Stimulated activated naive CD4-positive, alpha-beta T cell (primary cell): ENCODE data around the gene DENND1C.
"Not testable (repeated sequence)": the region's sequence is repeated elsewhere in the genome, so short reads cannot be mapped to it uniquely, and the experiment has no call there.

ENCODE experiments used
- DNase-seq, 6 experiments: peaks; one replicate each; lab custom pipeline; 2025; lab: John Stamatoyannopoulos, UW

DENND1C gene

DNA sequence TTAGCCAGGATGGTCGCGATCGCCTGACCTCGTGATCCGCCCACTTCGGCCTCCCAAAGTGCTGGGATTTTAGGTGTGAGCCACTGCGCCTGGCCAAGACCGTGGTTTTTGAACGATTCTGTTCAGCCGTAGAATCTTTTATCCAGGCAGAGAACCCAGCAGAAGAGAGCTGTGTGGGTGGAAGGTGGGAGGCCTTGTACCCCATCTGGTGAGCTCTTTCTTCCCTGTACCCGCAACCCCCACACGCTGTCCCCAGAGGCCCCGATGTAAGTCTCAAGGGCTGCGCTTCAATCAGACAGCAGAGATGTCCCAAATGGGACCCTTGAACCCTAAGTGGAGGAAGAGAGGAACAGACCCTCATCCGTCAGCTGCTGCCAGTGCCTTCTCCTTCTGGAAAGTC is 25.7 kb downstream of the DENND1C start:
- no peak for DNase-seq

- DNase-seq = no peak
These were observed 27.5 kb downstream of the DENND1C start for GRCh38 chr19:6453951-6454565.

DNA sequence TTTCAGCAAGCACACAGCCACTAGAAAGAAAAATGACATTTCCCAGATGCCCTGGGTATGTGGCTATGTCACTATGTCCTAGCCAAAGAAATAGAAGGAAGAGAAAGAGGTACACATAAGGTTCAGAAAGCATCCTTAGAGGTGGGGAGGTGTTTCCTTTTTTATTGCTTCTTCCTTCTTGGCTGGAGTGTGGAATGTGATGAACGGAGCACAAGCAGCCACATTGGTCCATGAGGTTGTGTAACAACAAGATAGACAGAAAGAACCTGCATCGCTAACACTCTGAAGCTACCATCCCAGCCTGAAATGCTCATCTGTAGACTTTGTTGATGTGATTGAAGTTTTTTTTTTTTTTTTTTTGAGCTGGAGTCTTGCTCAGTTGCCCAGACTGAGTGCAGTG is 28.7 kb downstream of the DENND1C start:
- no peak for DNase-seq

GRCh38 chr19:6452223-6452614 is 29.4 kb downstream of the DENND1C start:
- DNase-seq = no peak

DNA sequence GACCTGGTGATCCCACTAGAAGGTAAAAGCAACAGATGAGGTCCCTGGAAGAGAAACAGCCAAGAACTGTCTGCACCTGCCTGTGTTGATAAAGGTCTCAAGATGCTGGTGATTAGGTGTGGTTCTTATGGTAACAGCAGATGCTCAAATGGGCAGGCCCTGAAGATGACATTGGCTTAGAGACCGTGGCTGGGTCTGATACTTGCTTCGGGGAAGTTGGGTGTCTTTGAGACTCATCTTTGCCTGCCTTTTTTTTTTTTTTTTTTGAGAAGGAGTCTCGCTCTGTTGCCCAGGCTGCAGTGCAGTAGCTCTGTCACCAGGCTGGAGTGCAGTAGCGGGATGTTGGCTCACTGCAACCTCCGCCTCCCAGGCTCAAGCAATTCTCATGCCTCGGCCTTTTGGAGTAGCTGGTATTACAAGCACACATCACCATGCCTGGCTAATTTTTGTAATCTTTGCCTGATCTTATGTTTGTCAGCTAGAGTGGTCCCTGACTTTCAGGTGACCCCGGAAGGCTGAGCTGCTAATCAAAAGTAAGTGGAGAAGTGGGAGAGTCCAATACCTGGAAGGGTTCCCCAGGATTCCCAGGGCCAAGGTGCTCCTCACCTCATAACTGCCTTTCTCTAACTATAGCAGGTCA is 29.9 kb downstream of the DENND1C start:
- no peak for DNase-seq

DNA sequence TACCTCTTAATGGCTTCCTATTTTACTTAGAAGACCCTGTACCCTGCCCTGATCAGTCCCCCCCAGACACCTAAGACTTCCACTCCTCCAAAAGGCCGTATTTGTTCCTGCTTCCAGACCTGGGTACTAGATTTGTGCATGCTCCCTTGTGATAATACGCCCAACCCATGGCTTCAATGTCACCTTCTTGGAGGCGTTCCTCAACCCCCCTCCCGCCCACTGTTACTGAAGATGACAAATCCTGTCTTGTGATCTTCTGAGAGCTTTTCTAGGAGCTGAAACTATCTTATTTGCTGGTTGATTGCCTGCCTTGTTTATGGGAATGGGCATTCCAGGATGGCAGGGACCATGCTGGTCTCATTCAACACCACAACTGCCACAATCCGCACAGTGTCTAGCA is 31.4 kb downstream of the DENND1C start:
- no peak for DNase-seq

DNA sequence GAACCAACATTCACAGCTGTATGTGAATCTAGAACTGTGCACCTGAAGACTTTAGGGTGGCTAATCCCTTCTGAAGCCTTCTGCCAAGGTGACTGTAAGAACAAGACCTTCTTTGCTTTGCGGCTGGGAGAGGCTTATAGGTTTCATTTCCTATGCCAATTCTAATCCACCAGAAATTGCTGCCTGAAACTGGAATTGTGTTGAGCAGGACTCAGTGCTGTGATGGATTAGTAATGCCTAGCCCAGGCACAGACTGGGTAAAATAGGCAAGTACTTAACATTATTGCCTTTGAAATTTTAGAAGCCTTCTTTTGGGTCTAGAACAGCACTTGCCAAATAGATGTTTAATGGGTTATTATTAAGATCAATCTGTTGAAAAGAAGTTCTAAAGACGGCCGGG is 33.5 kb downstream of the DENND1C start:
- DNase-seq = no peak

DNA sequence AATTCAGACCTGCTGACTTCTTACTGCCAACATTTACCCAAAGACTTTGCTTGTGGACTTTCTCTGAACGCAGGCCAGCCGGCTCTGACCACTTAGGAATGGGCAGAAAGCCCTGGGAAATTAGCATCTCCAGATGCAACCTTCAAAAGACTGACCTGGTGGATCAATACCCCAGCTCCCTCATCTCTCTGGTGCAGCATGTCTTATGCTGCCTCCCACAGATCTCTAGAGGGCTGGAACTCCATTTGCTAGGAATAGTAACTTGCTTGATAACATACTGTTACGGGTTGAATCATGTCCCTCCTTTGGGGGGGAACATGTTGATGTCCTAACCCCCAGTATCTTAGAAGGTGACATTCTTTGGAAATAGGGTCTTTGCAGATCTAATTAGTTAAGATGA is 35.1 kb downstream of the DENND1C start:
- no peak for DNase-seq

DNA sequence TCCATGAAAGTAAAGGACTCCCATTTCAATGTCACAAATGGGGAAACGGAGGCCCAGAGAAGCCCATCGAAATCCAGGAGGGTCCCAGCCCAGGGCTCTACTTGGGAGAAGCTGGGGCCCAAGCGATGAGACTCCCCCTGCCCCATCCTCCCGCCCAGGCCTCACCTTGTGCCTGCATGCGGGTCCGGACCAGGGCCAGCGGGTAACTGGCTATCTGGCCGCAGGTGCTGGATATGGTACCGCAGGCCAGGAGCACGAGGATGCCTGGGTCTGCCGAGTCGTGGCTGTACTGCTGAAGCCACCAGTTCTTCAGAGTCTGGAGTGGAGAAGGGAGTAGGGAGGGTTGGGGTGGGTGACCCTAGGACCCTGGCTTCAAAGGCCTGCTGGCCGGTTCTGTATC is 37.6 kb downstream of the DENND1C start:
- no peak for DNase-seq

GRCh38 chr19:6442087-6442688 is 39.4 kb downstream of the DENND1C start:
- DNase-seq = no peak

- DNase-seq = no peak
These were observed 40.7 kb downstream of the DENND1C start for GRCh38 chr19:6440905-6441304.

- no peak for DNase-seq
These were observed 41.8 kb downstream of the DENND1C start for GRCh38 chr19:6439743-6440142.

DNA sequence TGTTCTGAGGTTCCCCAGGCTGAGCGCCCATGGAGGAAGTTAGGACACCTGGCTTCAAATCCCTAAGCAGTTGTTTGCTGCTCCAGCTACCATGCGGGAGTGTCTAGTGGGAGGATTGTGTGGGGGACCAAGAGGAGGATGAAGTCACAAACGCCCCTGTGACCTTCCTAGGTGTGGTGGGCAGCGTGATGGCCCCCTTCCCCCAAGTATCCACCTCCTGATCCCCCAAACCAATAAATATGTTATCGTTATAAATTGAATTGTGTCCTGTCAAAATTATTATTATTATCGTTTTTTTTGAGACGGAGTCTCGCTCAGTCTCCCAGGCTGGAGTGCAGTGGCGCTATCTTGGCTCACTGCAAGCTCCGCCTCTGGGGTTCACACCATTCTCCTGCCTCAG is 47.9 kb downstream of the DENND1C start, which contains the start of gene SLC25A41:
Gene SLC25A41 (minus strand): TSS at position 101 of the 400 bp plus-strand sequence. CDS start 70 bp downstream, at position 31.
- no peak for DNase-seq

- DNase-seq = no peak
These were observed 48.4 kb downstream of the DENND1C start for GRCh38 chr19:6433165-6433564.

GRCh38 chr19:6431891-6432290 is 49.7 kb downstream of the DENND1C start:
- no peak for DNase-seq

- DNase-seq = no peak
These were observed 52.0 kb downstream of the DENND1C start for GRCh38 chr19:6429419-6430221.

DNA sequence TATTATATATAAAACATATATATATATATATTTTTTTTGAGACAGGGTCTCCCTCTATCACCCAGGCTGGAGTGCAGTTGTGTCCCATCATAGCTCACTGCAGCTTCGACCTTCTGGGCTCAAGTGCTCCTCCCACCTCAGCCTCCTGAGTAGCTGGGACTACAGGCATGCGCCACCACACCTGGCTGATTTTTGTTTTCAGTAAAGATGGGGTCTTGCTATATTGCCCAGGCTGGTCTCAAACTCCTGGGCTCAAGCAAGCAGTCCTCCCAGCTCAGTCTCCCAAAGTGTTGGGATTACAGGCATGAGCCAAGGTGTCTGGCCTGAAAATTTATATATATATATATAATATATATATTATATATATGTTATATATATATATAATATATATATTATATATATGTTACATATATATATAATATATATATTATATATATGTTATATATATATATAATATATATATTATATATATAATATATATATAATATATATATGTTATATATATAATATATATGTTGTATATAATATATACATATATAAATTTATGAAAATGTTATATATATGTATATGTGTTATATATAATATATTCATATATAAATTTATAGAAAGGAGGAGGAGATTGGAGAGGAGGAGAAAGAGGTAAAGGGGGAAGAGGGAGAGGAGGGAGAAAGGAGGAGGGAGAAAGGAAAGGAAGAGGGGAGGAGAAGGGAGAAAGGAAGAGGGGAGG is 52.7 kb downstream of the DENND1C start:
- DNase-seq = not testable (repeated sequence)

- DNase-seq = no peak
These were observed 54.5 kb downstream of the DENND1C start for GRCh38 chr19:6427131-6427530.

- DNase-seq = no peak
These were observed 55.6 kb downstream of the DENND1C start for GRCh38 chr19:6425732-6426620.

- peak; percentile 96 to 100 (median 99) for DNase-seq
These were observed 56.5 kb downstream of the DENND1C start for GRCh38 chr19:6424939-6425731.
